Esophagus squamous epithelium (tissue), 5 donors: ENCODE data around the gene CNIH3. TPM values are rescaled to one million over a fixed set of nuclear protein-coding genes. Genes with fewer than 3 reads are reported as not detected.
A peak's percentile ranks its signal among the peaks of the same experiment; 100 is the strongest.

Experiments
- DNase-seq: peaks from one replicate; lab custom pipeline; 2025; lab: John Stamatoyannopoulos, UW
- H3K27ac ChIP-seq, 4 donors: fragments of 200-600 bp; sonication (generic); one replicate each; pipeline ENCODE4 v1.5.1; 2016 to 2019; ENCODE audit warnings: mild to moderate bottlenecking in 1 of 4
- H3K27me3 ChIP-seq, 4 donors: fragments of 200-600 bp; sonication (generic); 1 replicate in 3 of 4; 2 replicates in 1 of 4; pipeline versions ENCODE4 v1.5.1 to v1.6.0; 2017 to 2021; ENCODE audit warnings: antibody characterized with exemption in 1 of 4
- H3K36me3 ChIP-seq, 3 donors: fragments of 200-600 bp; sonication (generic); one replicate each; pipeline ENCODE4 v1.5.1; 2016 to 2019
- H3K4me1 ChIP-seq, 3 donors: fragments of 200-600 bp; sonication (generic); one replicate each; pipeline ENCODE4 v1.5.1; 2017 to 2019
- H3K4me3 ChIP-seq, 4 donors: fragments of 200-600 bp; sonication (generic); 1 replicate in 3 of 4; 2 replicates in 1 of 4; pipeline ENCODE4 v1.5.1; 2016 to 2019; ENCODE audit warnings: mild to moderate bottlenecking in 2 of 4, moderate library complexity in 1 of 4
- H3K9me3 ChIP-seq, 3 donors: fragments of 200-600 bp; sonication (generic); one replicate each; pipeline ENCODE4 v1.5.1; 2016 to 2019
- POLR2A ChIP-seq, 4 donors: fragments of 450-650 bp; IDR thresholded peaks; one replicate each; pipeline ENCODE4 v1.6.1; 2017; ENCODE audit warnings: antibody characterized with exemption in 4 of 4, mild to moderate bottlenecking in 4 of 4, moderate library complexity in 3 of 4
- WGBS, 2 donors: methylation state at CpG; one replicate each; pipeline ENCODE4 v1.1.5; 2018; 5-methylcytosine and 5-hydroxymethylcytosine counted together
- intact Hi-C: fragments of 100-400 bp; cut with DNase I; formaldehyde crosslinking; loops from one replicate; pipeline ENCODE4 v1.15.0; 2022
- total RNA-seq, 4 donors: library from RNA; depleted of rRNA; stranded (reverse); fragments of >200 nt; gene quantifications; one replicate each; pipeline ENCODE4 v1.1.0, GENCODE V29; 2016
- TF ChIP-seq, protein P1 (sequence below), 6 experiments: fragments of 450-650 bp in 4 of 6; fragments of 200-600 bp in 2 of 6; sonication (generic) in 2 of 6; IDR thresholded peaks; one replicate each; pipeline ENCODE4 v1.5.1; 2016 to 2019; ENCODE audit warnings: antibody characterized with exemption in 6 of 6, mild to moderate bottlenecking in 4 of 6, moderate library complexity in 4 of 6
- donor health status: DM: yes; HTN: yes; CAD: no.

The CNIH3 gene
- total RNA-seq, 4 donors from 2014 or later, result 0.34 to 3.2 (median 1.2) TPM; not detected in 1

GRCh38 chr1:224733027-224733911 lies 117.2 kb downstream of the CNIH3 start:
- TF ChIP-seq POLR2A (IDR thresholded peaks at IDR 0.05), result no peak
- TF ChIP-seq, protein P1, sequence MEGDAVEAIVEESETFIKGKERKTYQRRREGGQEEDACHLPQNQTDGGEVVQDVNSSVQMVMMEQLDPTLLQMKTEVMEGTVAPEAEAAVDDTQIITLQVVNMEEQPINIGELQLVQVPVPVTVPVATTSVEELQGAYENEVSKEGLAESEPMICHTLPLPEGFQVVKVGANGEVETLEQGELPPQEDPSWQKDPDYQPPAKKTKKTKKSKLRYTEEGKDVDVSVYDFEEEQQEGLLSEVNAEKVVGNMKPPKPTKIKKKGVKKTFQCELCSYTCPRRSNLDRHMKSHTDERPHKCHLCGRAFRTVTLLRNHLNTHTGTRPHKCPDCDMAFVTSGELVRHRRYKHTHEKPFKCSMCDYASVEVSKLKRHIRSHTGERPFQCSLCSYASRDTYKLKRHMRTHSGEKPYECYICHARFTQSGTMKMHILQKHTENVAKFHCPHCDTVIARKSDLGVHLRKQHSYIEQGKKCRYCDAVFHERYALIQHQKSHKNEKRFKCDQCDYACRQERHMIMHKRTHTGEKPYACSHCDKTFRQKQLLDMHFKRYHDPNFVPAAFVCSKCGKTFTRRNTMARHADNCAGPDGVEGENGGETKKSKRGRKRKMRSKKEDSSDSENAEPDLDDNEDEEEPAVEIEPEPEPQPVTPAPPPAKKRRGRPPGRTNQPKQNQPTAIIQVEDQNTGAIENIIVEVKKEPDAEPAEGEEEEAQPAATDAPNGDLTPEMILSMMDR (IDR thresholded peaks at IDR 0.05), result no peak
- Histone ChIP-seq H3K4me3 (no peak overlapping the region), H3K9me3 (no peaks in the 10 kb centered on the region), H3K27me3 (no peaks in the 10 kb centered on the region), H3K36me3 (no peaks in the 10 kb centered on the region), H3K27ac (peak overlapping the region in 3 of 4 donors; percentile 45 to 61 (median 58)), H3K4me1 (peaks cover 15 to 37% (median 22%) of the 10 kb centered on the region in 3 donors)
- DNase-seq, result no peak
- WGBS, 2 donors, result 19 to 21% methylated on average over 6 to 9 of the region's 12 CpGs
- intact Hi-C loops, result no loop called here

GRCh38 chr1:224734261-224734935 lies 118.3 kb downstream of the CNIH3 start:
- no peaks in the 10 kb centered on the region for H3K9me3 ChIP-seq
- intact Hi-C loops, result no loop called here
- no peak overlapping the region for H3K4me3 ChIP-seq
- 91 to 93% methylated on average over 9 of the region's 13 CpGs for WGBS, 2 donors
- H3K27me3 ChIP-seq, result no peaks in the 10 kb centered on the region
- H3K4me1 ChIP-seq, result peaks cover 15 to 39% (median 22%) of the 10 kb centered on the region in 3 donors
- DNase-seq, result no peak
- H3K27ac ChIP-seq, result no peak overlapping the region
- H3K36me3 ChIP-seq, result no peaks in the 10 kb centered on the region
- TF ChIP-seq POLR2A (IDR thresholded peaks at IDR 0.05), result no peak
- TF ChIP-seq, protein P1 (IDR thresholded peaks at IDR 0.05), result no peak

DNA sequence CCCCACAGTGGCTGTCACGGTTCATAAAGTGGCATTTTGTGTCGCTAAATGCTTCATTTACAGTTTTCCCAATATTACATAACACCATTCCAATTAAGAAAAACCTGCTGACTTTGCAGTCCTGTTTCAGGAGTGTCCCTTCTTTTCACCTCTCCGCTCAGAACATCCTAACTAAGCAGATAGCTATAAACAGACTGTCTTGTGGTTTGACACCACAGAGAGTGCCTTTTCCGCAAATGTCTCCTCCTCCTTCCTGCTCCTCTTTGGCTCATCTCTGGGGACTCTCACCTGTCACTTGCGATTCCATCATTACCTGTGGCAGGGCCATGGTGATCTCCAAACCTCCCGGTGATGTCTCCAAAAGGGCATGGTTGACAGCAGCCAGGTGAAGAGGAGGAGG lies 119.0 kb downstream of the CNIH3 start:
- WGBS, 2 donors, result 91% methylated on average over 4 to 6 of the region's 6 CpGs
- H3K27me3 ChIP-seq, result no peaks in the 10 kb centered on the region
- no peak for TF ChIP-seq POLR2A (IDR thresholded peaks at IDR 0.05)
- TF ChIP-seq, protein P1 (IDR thresholded peaks at IDR 0.05), result no peak
- no peaks in the 10 kb centered on the region for H3K9me3 ChIP-seq
- H3K36me3 ChIP-seq, result no peaks in the 10 kb centered on the region
- no peak for DNase-seq
- H3K4me1 ChIP-seq, result peaks cover 15 to 39% (median 22%) of the 10 kb centered on the region in 3 donors
- H3K4me3 ChIP-seq, result no peak overlapping the region
- intact Hi-C loops, result no loop called here
- H3K27ac ChIP-seq, result no peak overlapping the region

- H3K4me1 ChIP-seq, result peaks cover 15 to 39% (median 22%) of the 10 kb centered on the region in 3 donors
- no peaks in the 10 kb centered on the region for H3K36me3 ChIP-seq
- intact Hi-C loops, result no loop called here
- 42 to 62% methylated on average over 6 to 16 of the region's 16 CpGs for WGBS, 2 donors
- H3K27ac ChIP-seq, result peak overlapping the region in 3 of 4 donors; percentile 3 to 63 (median 50)
- no peak for DNase-seq
- no peaks in the 10 kb centered on the region for H3K9me3 ChIP-seq
- no peak for TF ChIP-seq POLR2A (IDR thresholded peaks at IDR 0.05)
- TF ChIP-seq, protein P1 (IDR thresholded peaks at IDR 0.05), result no peak
- H3K27me3 ChIP-seq, result no peaks in the 10 kb centered on the region
- no peak overlapping the region for H3K4me3 ChIP-seq
Measured at GRCh38 chr1:224736619-224737352, 120.7 kb downstream of the CNIH3 start.
